ENCODE data around the gene SORCS1.

DNA sequence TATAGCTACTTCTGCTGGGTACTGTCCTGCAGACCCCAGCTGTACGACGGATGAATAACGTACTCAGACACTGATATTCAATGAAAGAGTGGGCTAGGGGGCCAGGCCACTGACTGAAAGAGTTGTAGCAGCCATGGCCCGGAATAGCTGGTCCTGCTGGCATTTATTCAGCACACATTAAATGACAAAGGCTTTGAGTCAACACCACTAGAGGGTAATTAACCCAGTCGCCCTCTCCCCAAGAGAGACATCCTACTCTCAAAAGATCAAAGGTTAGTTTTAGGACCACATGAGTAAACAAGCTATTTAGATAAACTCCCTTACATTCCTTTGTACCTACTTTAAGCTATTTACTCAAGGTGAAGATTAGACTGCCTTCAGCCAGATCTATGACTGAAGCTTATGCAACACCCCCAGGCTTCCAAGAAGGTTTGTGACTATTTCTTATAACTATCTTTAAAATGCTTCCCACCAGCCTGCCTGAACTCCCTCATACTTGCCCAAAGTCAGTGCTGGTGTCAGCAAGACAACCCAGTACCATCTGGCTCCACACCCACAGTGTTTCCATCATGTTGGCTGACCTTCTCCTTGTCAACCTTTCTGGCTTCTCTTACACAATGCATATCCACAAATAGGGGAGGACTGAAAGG is 629.1 kb downstream of the SORCS1 start:
- no peak for TF ChIP-seq EZH2 (IDR thresholded peaks at IDR 0.05)
- TF ChIP-seq EZH2phosphoT487 (IDR thresholded peaks at IDR 0.05) = no peak
- TF ChIP-seq, protein P1, sequence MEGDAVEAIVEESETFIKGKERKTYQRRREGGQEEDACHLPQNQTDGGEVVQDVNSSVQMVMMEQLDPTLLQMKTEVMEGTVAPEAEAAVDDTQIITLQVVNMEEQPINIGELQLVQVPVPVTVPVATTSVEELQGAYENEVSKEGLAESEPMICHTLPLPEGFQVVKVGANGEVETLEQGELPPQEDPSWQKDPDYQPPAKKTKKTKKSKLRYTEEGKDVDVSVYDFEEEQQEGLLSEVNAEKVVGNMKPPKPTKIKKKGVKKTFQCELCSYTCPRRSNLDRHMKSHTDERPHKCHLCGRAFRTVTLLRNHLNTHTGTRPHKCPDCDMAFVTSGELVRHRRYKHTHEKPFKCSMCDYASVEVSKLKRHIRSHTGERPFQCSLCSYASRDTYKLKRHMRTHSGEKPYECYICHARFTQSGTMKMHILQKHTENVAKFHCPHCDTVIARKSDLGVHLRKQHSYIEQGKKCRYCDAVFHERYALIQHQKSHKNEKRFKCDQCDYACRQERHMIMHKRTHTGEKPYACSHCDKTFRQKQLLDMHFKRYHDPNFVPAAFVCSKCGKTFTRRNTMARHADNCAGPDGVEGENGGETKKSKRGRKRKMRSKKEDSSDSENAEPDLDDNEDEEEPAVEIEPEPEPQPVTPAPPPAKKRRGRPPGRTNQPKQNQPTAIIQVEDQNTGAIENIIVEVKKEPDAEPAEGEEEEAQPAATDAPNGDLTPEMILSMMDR (IDR thresholded peaks at IDR 0.05) = no peak

Data from neural progenitor cell (in vitro differentiated cells).